ENCODE results near the gene GPSM3.

DNA sequence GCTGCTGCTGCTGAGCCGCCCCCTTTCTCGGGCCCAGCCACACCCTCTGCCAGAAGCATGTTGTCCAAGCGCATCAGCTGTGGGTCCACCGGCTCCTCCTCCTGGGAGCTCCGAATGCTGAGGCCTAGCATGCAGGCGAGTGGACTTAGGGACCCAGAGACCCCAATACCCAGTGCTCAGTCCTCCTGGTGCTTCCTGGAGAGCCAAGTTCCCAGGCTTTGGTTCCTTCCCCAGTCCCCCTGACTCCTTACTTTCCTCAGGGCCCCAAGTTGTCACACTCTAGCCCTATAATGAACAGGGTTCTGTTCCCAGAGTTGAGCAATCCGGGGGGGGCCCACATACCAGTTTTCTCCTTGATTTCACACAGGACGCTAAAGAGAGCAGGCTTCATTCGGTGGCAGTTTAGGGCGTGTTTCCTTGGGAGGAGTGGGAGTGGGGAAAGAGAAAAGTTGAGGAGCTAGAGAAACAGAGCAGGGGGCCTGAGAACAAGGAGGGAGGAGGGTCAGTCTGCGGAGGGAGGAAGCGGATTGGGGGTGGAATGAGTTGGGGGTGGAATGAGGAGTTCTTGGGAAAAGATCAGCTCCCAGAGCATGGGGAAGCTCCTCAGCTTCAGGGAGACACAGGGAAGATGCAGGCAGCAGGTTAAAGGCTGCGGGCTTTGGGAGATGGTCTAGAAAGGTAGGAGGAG, 3.9 kb downstream of the GPSM3 start:
- TF ChIP-seq, protein P1, sequence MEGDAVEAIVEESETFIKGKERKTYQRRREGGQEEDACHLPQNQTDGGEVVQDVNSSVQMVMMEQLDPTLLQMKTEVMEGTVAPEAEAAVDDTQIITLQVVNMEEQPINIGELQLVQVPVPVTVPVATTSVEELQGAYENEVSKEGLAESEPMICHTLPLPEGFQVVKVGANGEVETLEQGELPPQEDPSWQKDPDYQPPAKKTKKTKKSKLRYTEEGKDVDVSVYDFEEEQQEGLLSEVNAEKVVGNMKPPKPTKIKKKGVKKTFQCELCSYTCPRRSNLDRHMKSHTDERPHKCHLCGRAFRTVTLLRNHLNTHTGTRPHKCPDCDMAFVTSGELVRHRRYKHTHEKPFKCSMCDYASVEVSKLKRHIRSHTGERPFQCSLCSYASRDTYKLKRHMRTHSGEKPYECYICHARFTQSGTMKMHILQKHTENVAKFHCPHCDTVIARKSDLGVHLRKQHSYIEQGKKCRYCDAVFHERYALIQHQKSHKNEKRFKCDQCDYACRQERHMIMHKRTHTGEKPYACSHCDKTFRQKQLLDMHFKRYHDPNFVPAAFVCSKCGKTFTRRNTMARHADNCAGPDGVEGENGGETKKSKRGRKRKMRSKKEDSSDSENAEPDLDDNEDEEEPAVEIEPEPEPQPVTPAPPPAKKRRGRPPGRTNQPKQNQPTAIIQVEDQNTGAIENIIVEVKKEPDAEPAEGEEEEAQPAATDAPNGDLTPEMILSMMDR (IDR thresholded peaks at IDR 0.05), result no peak
- no peak for TF ChIP-seq POLR2AphosphoS5 (IDR thresholded peaks at IDR 0.05; ENCODE audit: low read depth, low read length)

Data from Panc1 (cell line).